GM04504 (cell line): ENCODE results near the gene VRTN.

ENCODE experiments used
- DNase-seq: peaks from one replicate; pipeline ENCODE4 v3.0.0-alpha.2; 2012; ENCODE audit warnings: low read depth

Gene VRTN

DNA sequence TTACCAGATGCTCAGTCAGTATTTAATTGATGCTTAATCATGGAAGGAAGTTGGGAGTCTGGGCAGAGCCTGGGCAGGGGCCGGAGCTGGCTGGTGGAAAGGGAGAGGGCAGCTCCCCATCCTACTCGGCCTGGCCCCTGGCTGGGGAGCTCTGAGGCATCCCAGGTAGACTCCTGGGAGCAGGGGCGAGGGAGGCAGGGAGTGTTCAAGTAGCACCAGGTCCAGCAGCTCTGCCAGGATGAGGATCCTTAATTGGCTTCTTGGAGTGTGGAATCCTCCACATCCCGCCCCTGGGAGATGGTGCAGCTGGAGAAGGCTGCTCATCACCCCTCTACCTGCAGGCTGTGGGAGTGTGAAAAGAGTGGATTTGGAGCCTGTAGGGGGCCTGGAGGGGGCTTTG is 46.8 kb downstream of the VRTN start:
- DNase-seq, result no peak

DNA sequence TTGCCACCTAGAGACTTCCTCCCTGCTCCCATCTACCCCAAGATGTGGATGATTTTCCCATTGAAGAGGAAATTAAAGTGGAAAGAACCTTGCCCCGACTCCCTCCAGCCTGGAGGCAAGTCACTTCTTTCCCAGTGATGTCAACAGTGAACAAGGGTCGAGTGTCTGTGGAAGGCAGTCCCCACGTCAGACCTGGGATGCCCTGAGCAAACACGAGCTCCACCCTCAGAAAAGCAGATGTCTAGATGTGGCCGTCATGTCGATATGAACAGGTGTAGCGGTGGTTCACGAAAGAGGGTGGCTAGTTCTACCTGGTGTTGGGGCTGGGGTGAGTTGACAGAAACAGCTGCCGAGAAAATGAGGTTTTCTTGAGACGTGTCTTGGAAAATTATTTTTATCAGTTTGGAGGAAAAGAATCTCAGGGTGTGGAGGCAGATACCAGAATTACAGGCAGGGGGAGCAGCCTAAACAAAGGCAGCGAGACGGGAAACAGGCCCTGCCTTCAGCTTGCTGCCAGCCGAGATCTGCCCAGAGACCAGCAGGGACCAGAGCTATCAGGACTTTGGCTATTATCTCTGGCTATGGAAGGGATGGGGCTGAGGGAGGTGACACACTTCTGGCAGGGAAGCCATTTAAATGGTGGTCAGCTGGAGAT is 51.9 kb downstream of the VRTN start:
- DNase-seq, result no peak

DNA sequence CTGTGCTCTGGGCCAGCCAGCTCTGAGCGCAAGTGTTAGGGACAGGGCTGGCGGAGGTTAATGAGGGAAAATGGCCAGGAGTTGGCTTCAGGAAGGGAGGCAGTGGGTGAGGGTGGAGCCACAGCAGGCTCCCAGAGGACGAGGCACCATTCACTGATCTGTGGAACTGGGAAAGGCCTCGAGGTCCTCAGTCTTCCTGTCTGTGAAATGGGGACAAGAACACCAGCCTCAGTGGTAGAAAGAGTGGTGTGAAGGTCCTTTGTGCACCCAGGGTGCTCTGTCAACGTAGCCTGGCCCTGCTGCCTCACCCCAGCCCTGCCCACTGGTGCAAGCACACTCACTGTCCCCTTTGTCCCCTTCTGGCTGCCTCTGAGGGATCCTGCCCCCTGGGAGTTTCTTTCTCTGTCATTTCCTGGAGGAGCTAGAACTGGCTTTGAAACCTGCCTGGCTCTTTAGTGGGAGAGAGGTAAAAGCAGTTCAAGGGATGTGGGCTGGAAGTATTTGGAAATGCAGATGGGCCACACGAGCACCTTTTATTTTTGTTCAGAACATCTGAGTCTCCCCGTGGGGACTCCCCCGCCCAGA is 52.7 kb downstream of the VRTN start:
- DNase-seq, result no peak

DNA sequence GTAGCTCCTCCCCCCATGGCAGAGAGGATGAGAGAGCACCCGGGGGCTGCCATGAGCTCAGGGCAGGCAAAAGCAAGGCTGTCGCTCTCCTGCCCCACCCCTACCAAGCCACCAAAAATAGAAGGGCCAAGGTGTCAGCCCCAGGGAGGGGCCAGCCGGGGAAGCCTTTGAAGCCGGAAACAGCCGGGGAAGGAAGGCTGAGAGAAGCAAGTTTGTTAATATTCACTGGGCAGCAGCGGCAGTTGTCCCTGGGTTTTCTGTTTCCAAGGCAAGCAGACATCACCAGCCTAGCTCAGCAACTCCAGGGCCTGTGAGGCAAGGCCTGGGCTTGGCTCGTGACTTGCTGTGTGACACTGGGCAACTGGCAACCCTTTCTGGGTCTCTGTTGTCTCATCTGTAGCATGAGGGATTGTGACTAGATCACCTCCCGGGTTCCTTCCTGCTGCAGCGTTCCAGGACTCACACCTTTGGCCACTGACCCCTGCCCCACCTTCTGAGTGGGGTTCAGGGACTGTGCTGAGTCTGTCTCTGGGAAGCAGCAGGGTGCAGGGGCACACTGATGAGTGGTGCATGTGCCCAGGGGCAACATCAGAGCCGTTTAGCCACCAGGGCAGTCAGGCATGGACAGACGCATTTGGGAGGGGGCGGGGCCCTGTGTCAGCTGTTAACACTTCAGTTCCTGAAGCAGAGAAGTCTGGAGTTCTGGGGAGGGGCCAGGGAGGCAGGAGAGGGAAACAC is 53.4 kb downstream of the VRTN start:
- no peak for DNase-seq

- no peak for DNase-seq
Observed at GRCh38 chr14:74402401-74403251, 54.4 kb downstream of the VRTN start.

DNA sequence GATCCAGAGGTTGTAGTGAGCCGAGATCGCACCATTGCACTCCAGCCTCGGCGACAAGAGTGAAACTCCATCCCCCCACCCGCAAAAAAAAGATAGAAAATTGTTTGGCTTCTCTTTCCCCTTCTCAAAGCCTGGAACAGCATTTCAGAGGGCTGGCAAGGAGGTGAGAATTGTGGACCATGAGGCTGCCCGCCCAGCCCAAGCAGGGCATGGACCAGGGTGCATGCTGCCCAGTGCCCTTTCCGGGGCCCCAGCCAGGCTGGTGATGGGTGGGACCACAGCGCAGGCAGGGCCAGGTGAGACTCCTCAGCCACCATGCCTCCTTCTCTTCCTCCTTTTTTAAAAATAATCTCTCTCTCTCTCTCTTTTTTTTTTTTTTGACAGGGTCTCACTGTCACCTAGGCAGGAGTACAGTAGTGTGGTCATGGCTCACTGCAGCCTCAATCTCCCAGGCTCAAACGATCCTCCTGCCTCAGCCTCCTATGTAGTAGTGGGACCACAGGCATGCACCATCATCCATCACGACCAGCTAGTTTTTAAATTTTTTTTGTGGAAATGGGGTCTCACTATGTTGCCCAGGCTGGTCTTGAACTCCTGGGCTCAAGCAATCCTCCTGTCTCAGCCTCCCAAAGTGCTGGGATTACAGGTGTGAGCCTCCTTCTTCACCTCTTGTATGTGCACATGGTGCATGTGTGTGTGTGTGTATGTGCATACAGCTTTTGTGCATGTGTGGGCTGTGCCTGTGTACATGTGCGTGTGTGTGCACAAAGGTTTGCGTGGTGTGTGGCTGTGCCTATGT is 55.5 kb downstream of the VRTN start:
- DNase-seq, result no peak

DNA sequence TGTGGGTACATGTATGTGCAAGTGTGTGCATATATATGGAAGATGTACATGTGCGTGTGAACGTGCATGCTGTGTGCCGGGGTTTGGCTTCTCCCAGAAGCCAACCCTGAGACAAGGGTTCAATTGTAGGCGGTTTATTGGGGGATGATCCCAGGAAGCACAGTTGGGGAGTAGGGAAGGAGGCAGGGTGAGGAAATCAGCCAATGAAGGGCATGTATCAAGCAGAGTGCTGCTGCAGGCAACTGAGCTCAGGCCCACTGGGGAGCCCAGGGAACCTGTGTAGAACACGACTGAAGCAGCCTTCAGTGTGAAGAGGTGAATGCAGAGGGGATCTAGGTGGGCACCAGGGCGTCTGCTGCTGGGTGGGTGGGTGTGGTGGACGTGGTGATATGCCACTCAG is 56.2 kb downstream of the VRTN start:
- no peak for DNase-seq

DNA sequence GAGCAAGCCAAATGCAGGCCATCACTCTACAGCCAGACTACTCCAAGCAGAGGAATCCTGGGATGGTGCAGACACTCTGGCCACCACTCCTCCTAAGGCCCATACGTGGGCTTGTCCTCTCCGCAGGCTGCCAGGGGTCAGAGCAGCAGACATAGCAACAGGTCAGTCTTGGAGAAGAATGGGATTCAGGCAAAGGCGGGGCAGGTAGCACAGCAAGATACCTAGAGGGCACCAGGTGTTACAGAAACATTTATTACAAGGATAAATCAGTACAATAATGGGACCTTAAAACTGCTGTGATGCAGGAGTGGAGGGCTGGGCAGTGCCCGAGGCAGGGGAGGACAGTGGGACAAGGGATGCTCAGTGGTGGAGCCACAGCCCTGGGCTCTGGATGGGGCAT is 57.4 kb downstream of the VRTN start:
- DNase-seq, result no peak

DNA sequence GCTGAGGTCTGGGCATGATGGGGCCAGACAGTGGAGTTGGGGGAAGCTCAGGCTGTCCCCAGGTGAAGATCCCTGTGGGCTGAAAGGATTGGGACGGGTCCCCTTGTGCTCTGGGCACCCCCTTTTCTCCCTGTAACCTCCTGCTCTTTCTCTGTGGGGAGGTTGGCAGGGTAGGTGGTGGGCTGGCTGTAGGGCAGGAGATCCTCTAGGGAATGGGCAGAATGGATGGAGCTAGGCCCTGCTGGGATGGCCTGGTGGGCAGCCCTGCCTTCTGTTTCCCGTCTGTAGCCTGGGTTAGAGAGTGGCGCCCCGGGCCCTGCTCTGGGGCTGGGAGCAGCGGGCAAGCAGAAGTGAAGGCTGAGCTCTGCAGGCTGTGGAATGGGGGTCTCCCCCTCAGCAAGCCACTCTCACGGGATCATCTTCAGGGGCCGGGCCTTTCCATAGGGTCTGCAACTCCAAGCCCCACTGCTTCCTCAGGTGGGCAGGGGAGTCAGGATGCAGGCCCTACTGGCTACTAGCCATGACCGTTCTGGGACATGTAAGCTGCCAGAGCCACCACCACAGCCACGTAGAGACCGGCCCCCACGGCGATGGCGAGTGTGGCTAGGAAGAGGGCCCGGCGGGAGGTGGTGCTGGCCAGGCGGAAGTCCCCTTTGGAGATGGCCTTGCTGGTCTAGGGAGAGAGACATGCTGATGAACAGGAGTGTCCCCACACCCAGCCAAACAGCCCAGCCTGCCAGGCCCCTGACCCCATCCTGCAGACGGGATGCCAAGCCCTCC is 58.9 kb downstream of the VRTN start:
- no peak for DNase-seq

DNA sequence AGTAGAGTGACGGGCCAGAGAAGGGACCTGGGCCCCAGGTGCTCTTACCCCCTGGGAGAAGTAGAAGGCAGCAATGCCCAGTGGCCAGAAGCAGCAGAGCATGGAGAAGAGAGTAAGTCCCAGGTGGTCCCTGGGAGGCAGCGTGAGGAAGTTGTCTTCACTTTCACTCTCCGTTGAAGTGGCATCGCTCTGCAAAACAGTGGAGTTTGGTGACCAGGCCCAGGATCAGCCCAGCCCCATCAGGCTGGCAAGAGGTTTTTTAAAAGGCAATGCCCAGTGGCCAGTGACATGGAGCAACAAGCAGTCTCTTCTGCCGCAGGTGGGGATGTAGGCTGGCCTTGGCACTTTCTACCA is 59.5 kb downstream of the VRTN start:
- DNase-seq, result no peak

DNA sequence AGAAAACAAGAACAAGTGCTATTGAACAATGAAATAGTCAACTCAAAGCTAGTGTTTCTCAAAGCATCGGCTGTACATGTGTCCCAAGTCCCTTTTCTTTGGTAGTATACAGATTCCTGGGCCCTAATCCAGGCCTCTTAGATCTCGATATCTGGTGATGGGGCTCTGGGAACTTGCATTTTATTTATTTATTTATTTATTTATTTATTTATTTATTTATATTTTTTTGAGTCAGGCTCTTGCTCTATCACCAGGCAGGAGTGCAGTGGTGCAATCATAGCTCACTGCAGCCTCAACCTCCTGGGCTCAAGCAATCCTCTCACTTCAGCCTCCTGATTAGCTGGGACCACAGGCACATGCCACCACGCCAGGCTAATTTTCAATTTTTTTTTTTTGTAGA is 60.6 kb downstream of the VRTN start:
- no peak for DNase-seq

GRCh38 chr14:74409441-74409840 is 61.2 kb downstream of the VRTN start:
- no peak for DNase-seq
